Gastrocnemius medialis (tissue), 4 donors: ENCODE results near the gene ALB. TPM values are rescaled to one million over a fixed set of nuclear protein-coding genes. Genes with fewer than 3 reads are reported as not detected.

Experiments
- ATAC-seq, 2 donors: fragments of 150-250 bp; one replicate each; pipeline ENCODE4 v1.9.1; 2016
- DNase-seq, 2 donors: peaks; one replicate each; pipeline ENCODE4 v3.0.0-alpha.2; 2019
- H3K27ac ChIP-seq, 4 donors: fragments of 200-600 bp; sonication (generic); 1 replicate in 1 of 4; 2 replicates in 3 of 4; pipeline ENCODE4 v1.5.1; 2016 to 2018; ENCODE audit warnings: mild to moderate bottlenecking in 2 of 4, moderate library complexity in 1 of 4
- H3K27me3 ChIP-seq, 3 donors: fragments of 200-600 bp; sonication (generic) in 2 of 3; 1 replicate in 1 of 3; 2 replicates in 2 of 3; pipeline versions ENCODE4 v1.5.1 to v1.6.0; 2016 to 2019; ENCODE audit warnings: mild to moderate bottlenecking in 1 of 3, moderate library complexity in 1 of 3
- H3K36me3 ChIP-seq, 2 donors: fragments of 200-600 bp; sonication (generic) in 1 of 2; one replicate each; pipeline ENCODE4 v1.5.1; 2017 to 2018
- H3K4me1 ChIP-seq, 2 donors: fragments of 200-600 bp; sonication (generic) in 1 of 2; one replicate each; pipeline ENCODE4 v1.5.1; 2016 to 2017; ENCODE audit warnings: mild to moderate bottlenecking in 2 of 2
- H3K4me3 ChIP-seq, 4 donors: fragments of 200-600 bp; sonication (generic) in 3 of 4; 1 replicate in 1 of 4; 2 replicates in 3 of 4; pipeline ENCODE4 v1.5.1; 2016 to 2019; ENCODE audit warnings: mild to moderate bottlenecking in 2 of 4
- H3K9me3 ChIP-seq, 3 donors: fragments of 200-600 bp; sonication (generic) in 2 of 3; 1 replicate in 1 of 3; 2 replicates in 2 of 3; pipeline ENCODE4 v1.5.1; 2016 to 2019
- CTCF ChIP-seq, 5 experiments: fragments of 450-650 bp in 3 of 5; fragments of 200-600 bp in 2 of 5; sonication (generic) in 2 of 5; IDR thresholded peaks in 4 of 5; conservative IDR thresholded peaks in 1 of 5; 1 replicate in 4 of 5; 2 replicates in 1 of 5; pipeline ENCODE4 v1.5.1; 2016 to 2019; ENCODE audit warnings: antibody characterized with exemption in 5 of 5, mild to moderate bottlenecking in 3 of 5, moderate library complexity in 3 of 5
- POLR2A ChIP-seq, 2 donors: fragments of 450-650 bp; IDR thresholded peaks; one replicate each; pipeline ENCODE4 v1.6.1; 2017; ENCODE audit warnings: antibody characterized with exemption in 2 of 2, mild to moderate bottlenecking in 2 of 2, moderate library complexity in 2 of 2
- in situ Hi-C, 4 donors: fragments of 200-750 bp; cut with MboI; loops; one replicate each; pipeline versions ENCODE4 v1.15.0 to v1.8.0; 2017; ENCODE audit warnings: low sequenced_read_pairs in 4 of 4
- intact Hi-C: fragments of 100-400 bp; cut with DNase I; formaldehyde crosslinking; loops from one replicate; pipeline ENCODE4 v1.15.1; 2023; ENCODE audit warnings: low total_unique reads
- total RNA-seq, 4 donors: library from RNA; depleted of rRNA; stranded (reverse); fragments of >200 nt; gene quantifications; one replicate each; pipeline versions ENCODE4 v1.1.0 to v1.2.3, GENCODE V29; 2016

Gene ALB
- total RNA-seq, 4 donors from 2014 or later: 67.3 to 166 TPM; not detected in 2

GRCh38 chr4:73414936-73415271 lies 10.8 kb downstream of the ALB start:
- Histone ChIP-seq H3K4me1 (no peaks in the 10 kb centered on the region), H3K4me3 (no peak overlapping the region), H3K27me3 (no peaks in the 10 kb centered on the region), H3K36me3 (no peaks in the 10 kb centered on the region), H3K9me3 (no peaks in the 10 kb centered on the region), H3K27ac (no peak overlapping the region)
- no peak for TF ChIP-seq POLR2A (IDR thresholded peaks at IDR 0.05)
- TF ChIP-seq CTCF (IDR thresholded peaks at IDR 0.05 in 4 of 5, conservative IDR thresholded peaks at IDR 0.05 in 1 of 5): no peak
- in situ Hi-C loops: no loop called here
- ATAC-seq (no peak), DNase-seq (no peak)
- intact Hi-C loops: no loop called here

GRCh38 chr4:73415807-73416238 lies 11.7 kb downstream of the ALB start:
- no peaks in the 10 kb centered on the region for H3K9me3 ChIP-seq
- TF ChIP-seq POLR2A (IDR thresholded peaks at IDR 0.05) (no peak), CTCF (IDR thresholded peaks at IDR 0.05 in 4 of 5, conservative IDR thresholded peaks at IDR 0.05 in 1 of 5) (no peak)
- H3K36me3 ChIP-seq: no peaks in the 10 kb centered on the region
- H3K27ac ChIP-seq: no peak overlapping the region
- no peaks in the 10 kb centered on the region for H3K4me1 ChIP-seq
- in situ Hi-C loops (no loop called here), intact Hi-C loops (no loop called here)
- no peaks in the 10 kb centered on the region for H3K27me3 ChIP-seq
- DNase-seq (no peak), ATAC-seq (no peak)
- H3K4me3 ChIP-seq: no peak overlapping the region

GRCh38 chr4:73416423-73417087 lies 12.5 kb downstream of the ALB start:
- no peak overlapping the region for H3K4me3 ChIP-seq
- in situ Hi-C loops (no loop called here), intact Hi-C loops (no loop called here)
- ATAC-seq (no peak), DNase-seq (no peak)
- no peaks in the 10 kb centered on the region for H3K4me1 ChIP-seq
- H3K36me3 ChIP-seq: no peaks in the 10 kb centered on the region
- no peaks in the 10 kb centered on the region for H3K27me3 ChIP-seq
- no peak overlapping the region for H3K27ac ChIP-seq
- TF ChIP-seq CTCF (IDR thresholded peaks at IDR 0.05 in 4 of 5, conservative IDR thresholded peaks at IDR 0.05 in 1 of 5) (no peak), POLR2A (IDR thresholded peaks at IDR 0.05) (no peak)
- no peaks in the 10 kb centered on the region for H3K9me3 ChIP-seq

- no peaks in the 10 kb centered on the region for H3K27me3 ChIP-seq
- intact Hi-C loops: no loop called here
- H3K27ac ChIP-seq: no peak overlapping the region
- ATAC-seq (no peak), DNase-seq (no peak)
- H3K36me3 ChIP-seq: no peaks in the 10 kb centered on the region
- no peak overlapping the region for H3K4me3 ChIP-seq
- in situ Hi-C loops: no loop called here
- TF ChIP-seq POLR2A (IDR thresholded peaks at IDR 0.05): no peak
- TF ChIP-seq CTCF (IDR thresholded peaks at IDR 0.05 in 4 of 5, conservative IDR thresholded peaks at IDR 0.05 in 1 of 5): no peak
- no peaks in the 10 kb centered on the region for H3K9me3 ChIP-seq
- H3K4me1 ChIP-seq: no peaks in the 10 kb centered on the region
Measured at GRCh38 chr4:73417342-73417741, 13.3 kb downstream of the ALB start.

GRCh38 chr4:73417973-73418372 lies 13.9 kb downstream of the ALB start:
- Histone ChIP-seq H3K4me3 (no peak overlapping the region), H3K27me3 (no peaks in the 10 kb centered on the region), H3K4me1 (no peaks in the 10 kb centered on the region), H3K27ac (no peak overlapping the region), H3K9me3 (no peaks in the 10 kb centered on the region), H3K36me3 (no peaks in the 10 kb centered on the region)
- TF ChIP-seq POLR2A (IDR thresholded peaks at IDR 0.05) (no peak), CTCF (IDR thresholded peaks at IDR 0.05 in 4 of 5, conservative IDR thresholded peaks at IDR 0.05 in 1 of 5) (no peak)
- intact Hi-C loops: no loop called here
- ATAC-seq (no peak), DNase-seq (no peak)
- in situ Hi-C loops: no loop called here
